ENCODE data around the gene MLC1. TPM values are rescaled to one million over a fixed set of nuclear protein-coding genes. Genes with fewer than 3 reads are reported as not detected.

MLC1 gene
- total and polyA plus RNA-seq, 2 of the 4 experiments (the other 2 are of a cell fraction) = 0.10 TPM; not detected in 1

GRCh38 chr22:50016988-50017700, 68.1 kb downstream of the MLC1 start:
- no peak for ATAC-seq (ENCODE audit: low read depth)
- no peak overlapping the region for H2BK5ac ChIP-seq (ENCODE audit: low read depth, low read length, poor library complexity, severe bottlenecking)
- H4K20me1 ChIP-seq (ENCODE audit: insufficient read depth, low read length) = no peaks in the 10 kb centered on the region
- H3K27ac ChIP-seq (ENCODE audit: insufficient read depth, low read length) = no peak overlapping the region
- no peak overlapping the region for H4K5ac ChIP-seq (ENCODE audit: low read depth, low read length)
- dilution Hi-C loops (cut with HindIII; ENCODE audit: low sequenced_read_pairs, unreplicated experiment) = no loop called here
- no peak overlapping the region for H3K4me3 ChIP-seq (ENCODE audit: insufficient read depth, low read depth, low read length)
- H3K9me1 ChIP-seq (ENCODE audit: insufficient read depth, low read length) = 0 out of 2 replicates have a peak, but pooled peaks cover 5% of the 10 kb centered on the region
- peaks cover 60% of the 10 kb centered on the region for H3K27me3 ChIP-seq (ENCODE audit: control insufficient read depth, insufficient read depth, low read length)
- no peaks in the 10 kb centered on the region for H3K79me1 ChIP-seq (ENCODE audit: low read depth in 1 of 2, low read length in 2 of 2)
- H3K4me1 ChIP-seq (ENCODE audit: control insufficient read depth, insufficient read depth, low read length) = peaks cover 6% of the 10 kb centered on the region; the same call in 1 of the 2 replicates
- no peak overlapping the region for H4K8ac ChIP-seq (ENCODE audit: low read depth in 2 of 2, low read length in 2 of 2)
- POLR2A ChIA-PET (ENCODE audit: unreplicated experiment) = no interaction called here
- H2AK9ac ChIP-seq (replicated peaks; ENCODE audit: low read depth, low read length, poor library complexity) = no peak overlapping the region
- H3K9ac ChIP-seq (ENCODE audit: low read depth, low read length) = no peak overlapping the region
- H3K23ac ChIP-seq (ENCODE audit: low read depth, low read length) = no peak overlapping the region
- in situ Hi-C loops (cut with MboI; ENCODE audit: low sequenced_read_pairs) = no loop called here
- BruUV-seq (replicated peaks) = no TSS peak
- no peak for DNase-seq
- no peak overlapping the region for H2AK5ac ChIP-seq (ENCODE audit: low read depth, low read length)
- no peak overlapping the region for H2AFZ ChIP-seq (replicated peaks; ENCODE audit: low read length, poor library complexity)
- H3K36me3 ChIP-seq (ENCODE audit: control insufficient read depth, insufficient read depth, low read length) = no peaks in the 10 kb centered on the region
- intact Hi-C loops (cut with micrococcal nuclease) = no loop called here
- no peak overlapping the region for H3K14ac ChIP-seq (replicated peaks; ENCODE audit: low read depth, low read length)
- no peak overlapping the region for H3K4me2 ChIP-seq (ENCODE audit: low read depth, low read length)
- no peak overlapping the region for H3K4ac ChIP-seq (ENCODE audit: low read depth, low read length)
- no peak overlapping the region for H2BK20ac ChIP-seq (ENCODE audit: low read depth, low read length)
- no peak overlapping the region for H2BK120ac ChIP-seq (ENCODE audit: low read depth, low read length)
- H3K9me3 ChIP-seq (ENCODE audit: control insufficient read depth, insufficient read depth, low read length) = peaks cover 4% of the 10 kb centered on the region; the same call in 1 of the 2 replicates
- 61% methylated on average over 14 of the region's 21 CpGs; no CpG with 5 or more reads in 1 of the 2 experiments for WGBS, 2 experiments (ENCODE audit: extremely low coverage in 2 of 2, insufficient read length in 1 of 2)
- no peak overlapping the region for H2BK15ac ChIP-seq (ENCODE audit: low read depth, low read length)
- H3K18ac ChIP-seq (ENCODE audit: low read depth, low read length) = no peak overlapping the region
- TF ChIP-seq RAD21 (IDR thresholded peaks at IDR 0.05; ENCODE audit: low read length) (no peak), MAZ (IDR thresholded peaks at IDR 0.05; ENCODE audit: borderline replicate concordance, low read depth, low read length) (no peak), USF2 (IDR thresholded peaks at IDR 0.05; ENCODE audit: low read depth, low read length) (no peak), NFE2L2 (IDR thresholded peaks at IDR 0.05; ENCODE audit: low read depth, low read length) (no peak), MAFK (IDR thresholded peaks at IDR 0.05; ENCODE audit: low read depth, low read length) (no peak), BHLHE40 (IDR thresholded peaks at IDR 0.05; ENCODE audit: low read depth, low read length) (no peak), CHD1 (IDR thresholded peaks at IDR 0.05; ENCODE audit: low read depth, low read length) (no peak), FOS (IDR thresholded peaks at IDR 0.05; ENCODE audit: low read depth, low read length) (no peak), MXI1 (IDR thresholded peaks at IDR 0.05; ENCODE audit: borderline replicate concordance, low read depth, low read length) (no peak), RCOR1 (IDR thresholded peaks at IDR 0.05; ENCODE audit: insufficient replicate concordance, low read length) (no peak), CEBPB (IDR thresholded peaks at IDR 0.05; ENCODE audit: low read depth, low read length) (no peak), CTCF (conservative IDR thresholded peaks at IDR 0.05; ENCODE audit: low read depth, low read length) (no peak), RFX5 (IDR thresholded peaks at IDR 0.05; ENCODE audit: low read depth, low read length) (no peak), SMC3 (IDR thresholded peaks at IDR 0.05; ENCODE audit: low read depth, low read length) (no peak), POLR2A (IDR thresholded peaks at IDR 0.05; ENCODE audit: low read depth, low read length) (no peak), ELK1 (IDR thresholded peaks at IDR 0.05; ENCODE audit: borderline replicate concordance, low read depth, low read length) (no peak)
- CTCF ChIA-PET = no interaction called here
- H4K91ac ChIP-seq (ENCODE audit: insufficient read depth, low read depth, low read length) = no peak overlapping the region
- no peak overlapping the region for H3K56ac ChIP-seq (ENCODE audit: extremely low read depth, insufficient read depth, low read length)
